Tongue (tissue), 2 donors: ENCODE results near the gene ZNF12. TPM values are rescaled to one million over a fixed set of nuclear protein-coding genes. Genes with fewer than 3 reads are reported as not detected.
A peak's percentile ranks its signal among the peaks of the same experiment; 100 is the strongest.

Experiments
- DNase-seq: peaks from one replicate; pipeline ENCODE4 v3.0.0-alpha.2; 2015
- total RNA-seq: library from RNA; depleted of rRNA; stranded (reverse); fragments of >200 nt; gene quantifications from one replicate; pipeline ENCODE4 v1.2.3, GENCODE V29; 2014

Gene ZNF12
- total RNA-seq, 1 donor from 2014 or later = 34.1 TPM

- no peak for DNase-seq
Measured at GRCh38 chr7:6647080-6647479, 59.7 kb downstream of the ZNF12 start.

DNA sequence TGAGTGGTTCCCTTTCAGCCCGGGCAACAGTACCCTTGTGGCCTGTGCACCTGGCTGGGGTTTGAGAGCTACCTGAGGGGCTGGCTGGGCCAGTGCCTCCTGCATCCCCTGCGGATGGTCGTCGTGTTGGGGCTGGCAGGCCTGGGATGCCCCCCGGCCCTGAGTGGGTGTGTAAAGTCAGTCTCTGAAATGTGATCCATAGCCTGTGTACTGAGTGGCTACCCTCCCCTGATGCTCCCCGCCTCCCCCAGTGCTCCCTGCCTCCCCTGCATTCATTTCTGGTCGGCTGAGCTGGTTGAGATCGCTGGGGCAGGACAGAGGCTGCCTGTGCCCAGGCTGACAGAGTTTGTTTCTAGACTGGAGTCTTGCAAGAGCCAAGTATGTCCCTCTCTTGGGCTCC lies 60.3 kb downstream of the ZNF12 start:
- DNase-seq = no peak

DNA sequence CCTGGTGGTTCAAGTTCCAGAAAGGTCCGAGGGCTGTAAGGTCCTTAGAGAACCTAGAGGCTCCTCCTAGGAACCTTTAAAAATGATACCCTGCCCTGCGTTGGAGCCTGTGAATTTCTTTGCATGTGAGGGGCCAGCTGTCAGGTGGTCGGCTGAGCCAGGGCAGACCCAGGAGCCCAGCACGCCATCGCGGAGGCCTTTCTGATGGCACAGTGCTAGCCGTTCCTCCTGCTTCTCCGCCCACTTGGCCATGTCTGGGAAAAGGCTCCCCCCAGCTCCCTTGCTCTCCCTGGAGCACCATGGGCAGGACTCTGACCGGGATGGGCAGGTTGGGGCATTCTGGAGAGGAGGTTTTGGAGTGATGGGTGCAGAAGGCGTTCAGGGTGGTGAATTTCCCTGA lies 62.0 kb downstream of the ZNF12 start:
- no peak for DNase-seq

DNA sequence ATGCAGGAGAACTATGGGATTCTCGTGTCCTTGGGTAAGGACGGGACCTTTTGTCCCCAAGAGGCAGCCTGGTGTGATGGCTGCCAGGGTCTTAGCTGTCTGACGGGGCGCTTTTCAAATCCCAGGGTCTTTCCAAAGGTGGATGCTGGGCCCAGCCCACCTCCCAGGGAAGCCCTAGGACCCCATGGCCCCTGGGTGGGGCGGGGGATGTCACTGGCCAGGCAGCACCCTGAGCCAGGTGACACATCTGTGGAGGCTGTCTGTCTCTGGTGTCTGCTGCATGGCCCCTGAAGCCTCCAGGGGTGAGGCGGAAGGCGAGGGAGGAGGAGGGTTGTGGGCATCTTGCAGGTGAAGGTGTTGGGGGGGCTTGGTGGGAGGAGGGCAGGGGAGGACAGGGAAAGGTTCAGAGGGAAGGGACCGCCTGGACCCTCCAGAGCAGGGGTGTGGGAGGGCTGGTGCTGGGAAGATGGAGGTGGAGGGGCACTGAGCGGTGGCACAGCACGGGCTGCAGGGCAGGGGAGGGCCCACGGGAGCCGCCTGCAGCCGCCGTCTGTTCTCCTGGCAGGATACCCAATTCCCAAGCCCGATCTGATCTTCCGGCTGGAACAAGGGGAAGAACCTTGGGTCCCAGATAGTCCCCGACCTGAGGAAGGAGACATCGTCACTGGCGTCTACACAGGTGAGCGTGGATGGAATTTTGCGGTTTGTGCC lies 62.7 kb downstream of the ZNF12 start:
- no peak for DNase-seq

DNA sequence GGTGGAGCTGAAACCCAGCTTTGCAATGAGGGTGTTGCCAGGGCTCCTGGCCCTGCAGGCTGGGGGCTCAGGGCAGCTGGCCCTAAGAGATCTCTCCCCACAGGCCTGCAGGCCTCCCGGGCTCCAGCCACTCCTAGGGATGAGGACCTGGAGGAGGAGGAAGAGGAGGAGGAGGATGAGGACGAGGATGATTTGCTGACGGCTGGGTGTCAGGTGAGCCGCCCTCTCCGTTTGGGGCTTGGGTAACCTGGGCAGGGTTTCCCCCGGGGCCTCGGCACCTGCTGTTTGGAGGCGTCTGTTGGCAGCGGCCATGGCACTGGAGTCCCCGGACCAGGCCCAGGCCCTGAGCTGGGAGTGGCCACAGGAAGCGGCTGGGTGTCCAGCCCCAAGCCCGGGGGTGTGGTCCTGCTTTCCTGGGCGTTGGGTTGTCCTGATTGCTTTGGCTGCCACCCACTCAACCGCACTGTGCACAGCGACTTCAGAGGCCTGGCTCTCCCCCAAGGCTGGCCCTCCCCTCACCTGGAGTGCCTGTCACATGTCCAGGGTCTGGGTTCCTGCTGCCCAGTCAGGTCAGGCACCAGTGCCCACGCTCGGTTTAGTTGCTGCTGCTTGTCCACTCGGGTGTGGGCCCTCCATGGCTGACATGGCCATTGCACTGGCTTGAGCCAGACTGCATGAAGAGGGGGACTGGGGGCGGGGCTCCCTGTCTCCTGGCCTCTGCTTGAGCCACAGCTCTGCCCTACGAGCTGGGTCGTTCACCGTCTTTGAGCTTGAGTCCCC lies 63.7 kb downstream of the ZNF12 start:
- no peak for DNase-seq

GRCh38 chr7:6642239-6642839 lies 64.4 kb downstream of the ZNF12 start:
- no peak for DNase-seq

GRCh38 chr7:6641305-6642035 lies 65.3 kb downstream of the ZNF12 start:
- DNase-seq = no peak

GRCh38 chr7:6640246-6640721 lies 66.5 kb downstream of the ZNF12 start:
- DNase-seq = peak; percentile 22

DNA sequence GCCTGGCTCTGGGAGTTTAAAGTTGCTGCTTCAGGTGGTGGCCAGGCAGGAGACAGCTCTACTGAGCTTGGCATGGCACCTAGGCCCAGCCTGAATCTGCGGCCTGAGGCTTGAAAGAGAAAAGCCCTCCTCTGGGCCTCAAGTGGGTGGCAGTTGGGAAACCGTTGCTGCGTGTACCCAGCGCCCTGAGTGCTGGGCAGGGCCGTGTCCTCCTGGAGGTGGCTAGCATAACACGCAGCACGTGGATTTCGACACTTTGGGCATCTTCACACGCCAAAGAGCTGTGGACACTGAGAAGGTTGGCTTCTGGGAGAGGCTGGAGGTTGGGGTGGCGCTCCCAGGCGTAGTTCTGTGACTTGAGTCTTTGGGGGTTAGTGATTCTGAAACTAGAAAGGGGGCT lies 67.1 kb downstream of the ZNF12 start:
- DNase-seq = no peak

DNA sequence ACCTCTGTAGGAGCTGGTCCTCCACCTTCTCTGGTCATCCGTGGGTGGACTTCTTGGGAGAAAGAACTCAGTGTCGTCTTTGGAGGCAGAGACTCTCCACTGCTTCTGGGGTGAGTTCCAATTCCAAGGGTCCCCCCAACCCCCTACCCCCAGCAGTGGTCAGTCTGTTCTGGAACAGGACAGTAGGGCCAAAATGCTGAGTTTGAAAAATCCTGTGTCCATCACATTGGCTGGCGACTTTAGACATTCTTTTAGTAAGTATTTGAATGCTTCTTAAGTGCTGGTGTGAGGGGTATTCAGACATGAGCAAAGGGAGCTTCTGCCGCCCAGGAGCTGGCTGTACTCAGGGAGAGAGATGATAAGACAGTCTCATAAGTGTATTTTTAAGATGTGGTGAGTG lies 67.7 kb downstream of the ZNF12 start:
- no peak for DNase-seq

Other genes with a start within 250 kb of the ZNF12 start
- 138 TPM for gene KDELR2, start 222.8 kb downstream of the ZNF12 start, total RNA-seq
- 0.31 TPM for gene GRID2IP, start 155.5 kb downstream of the ZNF12 start, total RNA-seq
- 52.1 TPM for gene ZDHHC4, start 129.5 kb downstream of the ZNF12 start, total RNA-seq
- 19.0 TPM for gene INTS15, start 116.9 kb downstream of the ZNF12 start, total RNA-seq
- 26.1 TPM for gene ZNF853, start 91.3 kb downstream of the ZNF12 start, total RNA-seq
- gene ZNF316, start 69.6 kb downstream of the ZNF12 start, total RNA-seq = 30.1 TPM
- not detected for gene RSPH10B2, start 47.2 kb upstream of the ZNF12 start, total RNA-seq
- gene CCZ1B, start 119.3 kb upstream of the ZNF12 start, total RNA-seq = 49.0 TPM